ENCODE results near the gene DACH1. TPM values are rescaled to one million over a fixed set of nuclear protein-coding genes. Genes with fewer than 3 reads are reported as not detected.
"Not testable (repeated sequence)": the region's sequence is repeated elsewhere in the genome, so short reads cannot be mapped to it uniquely, and the experiment has no call there.

The DACH1 gene
- total RNA-seq, 1 experiment from 2014 or later: 0.14 TPM

GRCh38 chr13:71866335-71867130 lies 471 bp downstream of the DACH1 start:
- no peak for DNase-seq (ENCODE audit: low spot score)

- no peak for DNase-seq (ENCODE audit: low spot score)
Observed at GRCh38 chr13:71865874-71866334, 1.1 kb downstream of the DACH1 start.

- no peak for DNase-seq (ENCODE audit: low spot score)
Observed at GRCh38 chr13:71864986-71865873, 1.8 kb downstream of the DACH1 start.

GRCh38 chr13:71864094-71864985 lies 2.7 kb downstream of the DACH1 start:
- DNase-seq (ENCODE audit: low spot score): no peak

- no peak for DNase-seq (ENCODE audit: low spot score)
Observed at GRCh38 chr13:71863254-71863865, 3.6 kb downstream of the DACH1 start.

GRCh38 chr13:71862459-71862943 lies 4.5 kb downstream of the DACH1 start:
- DNase-seq (ENCODE audit: low spot score): no peak

- DNase-seq (ENCODE audit: low spot score): no peak
Observed at GRCh38 chr13:71861769-71862458, 5.1 kb downstream of the DACH1 start.

GRCh38 chr13:71860547-71861138 lies 6.4 kb downstream of the DACH1 start:
- no peak for DNase-seq (ENCODE audit: low spot score)

- no peak for DNase-seq (ENCODE audit: low spot score)
Observed at GRCh38 chr13:71858647-71859046, 8.4 kb downstream of the DACH1 start.

GRCh38 chr13:71856548-71857043 lies 10.4 kb downstream of the DACH1 start:
- no peak for DNase-seq (ENCODE audit: low spot score)

GRCh38 chr13:71854401-71854800 lies 12.6 kb downstream of the DACH1 start:
- DNase-seq (ENCODE audit: low spot score): no peak

GRCh38 chr13:71853725-71854124 lies 13.3 kb downstream of the DACH1 start:
- no peak for DNase-seq (ENCODE audit: low spot score)

GRCh38 chr13:71852736-71853135 lies 14.3 kb downstream of the DACH1 start:
- DNase-seq (ENCODE audit: low spot score): no peak

- DNase-seq (ENCODE audit: low spot score): no peak
Observed at GRCh38 chr13:71851498-71852409, 15.2 kb downstream of the DACH1 start.

- DNase-seq (ENCODE audit: low spot score): no peak
Observed at GRCh38 chr13:71842003-71842402, 25.0 kb downstream of the DACH1 start.

- DNase-seq (ENCODE audit: low spot score): no peak
Observed at GRCh38 chr13:71838842-71839241, 28.2 kb downstream of the DACH1 start.

GRCh38 chr13:71837582-71837981 lies 29.4 kb downstream of the DACH1 start:
- DNase-seq (ENCODE audit: low spot score): not testable (repeated sequence)

- DNase-seq (ENCODE audit: low spot score): no peak
Observed at GRCh38 chr13:71831716-71832115, 35.3 kb downstream of the DACH1 start.

GRCh38 chr13:71830736-71831135 lies 36.3 kb downstream of the DACH1 start:
- no peak for DNase-seq (ENCODE audit: low spot score)

All from H4 (cell line).